ENCODE results near the gene ARHGAP26. TPM values are rescaled to one million over a fixed set of nuclear protein-coding genes. Genes with fewer than 3 reads are reported as not detected.

Gene ARHGAP26
- total RNA-seq, 1 donor from 2014 or later: 17.1 TPM

GRCh38 chr5:142884029-142884428 is 113.9 kb downstream of the ARHGAP26 start:
- DNase-seq (ENCODE audit: low read depth) (no peak), FAIRE-seq (no peak)
- Histone ChIP-seq H3K4me3 (ENCODE audit: low read depth, low read length) (no peak overlapping the region), H3K36me3 (ENCODE audit: control insufficient read depth, insufficient read depth, low read length) (no peaks in the 10 kb centered on the region), H3K27me3 (ENCODE audit: control insufficient read depth, insufficient read depth, low read length) (no peaks in the 10 kb centered on the region)
- TF ChIP-seq CTCF (IDR thresholded peaks at IDR 0.05; ENCODE audit: insufficient read depth, low read length, severe bottlenecking): no peak

GRCh38 chr5:142886211-142886610 is 116.0 kb downstream of the ARHGAP26 start:
- Histone ChIP-seq H3K4me3 (ENCODE audit: low read depth, low read length) (no peak overlapping the region), H3K27me3 (ENCODE audit: control insufficient read depth, insufficient read depth, low read length) (no peaks in the 10 kb centered on the region), H3K36me3 (ENCODE audit: control insufficient read depth, insufficient read depth, low read length) (no peaks in the 10 kb centered on the region)
- FAIRE-seq: no peak
- no peak for DNase-seq (ENCODE audit: low read depth)
- TF ChIP-seq CTCF (IDR thresholded peaks at IDR 0.05; ENCODE audit: insufficient read depth, low read length, severe bottlenecking): no peak

GRCh38 chr5:142886956-142887355 is 116.8 kb downstream of the ARHGAP26 start:
- no peak overlapping the region for H3K4me3 ChIP-seq (ENCODE audit: low read depth, low read length)
- no peak for TF ChIP-seq CTCF (IDR thresholded peaks at IDR 0.05; ENCODE audit: insufficient read depth, low read length, severe bottlenecking)
- FAIRE-seq (no peak), DNase-seq (ENCODE audit: low read depth) (no peak)
- no peaks in the 10 kb centered on the region for H3K36me3 ChIP-seq (ENCODE audit: control insufficient read depth, insufficient read depth, low read length)
- no peaks in the 10 kb centered on the region for H3K27me3 ChIP-seq (ENCODE audit: control insufficient read depth, insufficient read depth, low read length)

GRCh38 chr5:142888469-142889085 is 118.4 kb downstream of the ARHGAP26 start:
- Histone ChIP-seq H3K27me3 (ENCODE audit: control insufficient read depth, insufficient read depth, low read length) (no peaks in the 10 kb centered on the region), H3K4me3 (ENCODE audit: low read depth, low read length) (no peak overlapping the region), H3K36me3 (ENCODE audit: control insufficient read depth, insufficient read depth, low read length) (no peaks in the 10 kb centered on the region)
- FAIRE-seq: peak; percentile 47
- DNase-seq (ENCODE audit: low read depth): peak; percentile 51
- peak; percentile 61 for TF ChIP-seq CTCF (IDR thresholded peaks at IDR 0.05; ENCODE audit: insufficient read depth, low read length, severe bottlenecking)

GRCh38 chr5:142892021-142892420 is 121.8 kb downstream of the ARHGAP26 start:
- H3K36me3 ChIP-seq (ENCODE audit: control insufficient read depth, insufficient read depth, low read length): no peaks in the 10 kb centered on the region
- H3K4me3 ChIP-seq (ENCODE audit: low read depth, low read length): no peak overlapping the region
- FAIRE-seq (no peak), DNase-seq (ENCODE audit: low read depth) (no peak)
- TF ChIP-seq CTCF (IDR thresholded peaks at IDR 0.05; ENCODE audit: insufficient read depth, low read length, severe bottlenecking): no peak
- H3K27me3 ChIP-seq (ENCODE audit: control insufficient read depth, insufficient read depth, low read length): no peaks in the 10 kb centered on the region

GRCh38 chr5:142894315-142894714 is 124.1 kb downstream of the ARHGAP26 start:
- FAIRE-seq: no peak
- TF ChIP-seq CTCF (IDR thresholded peaks at IDR 0.05; ENCODE audit: insufficient read depth, low read length, severe bottlenecking): no peak
- no peak for DNase-seq (ENCODE audit: low read depth)
- no peak overlapping the region for H3K4me3 ChIP-seq (ENCODE audit: low read depth, low read length)
- H3K27me3 ChIP-seq (ENCODE audit: control insufficient read depth, insufficient read depth, low read length): no peaks in the 10 kb centered on the region
- H3K36me3 ChIP-seq (ENCODE audit: control insufficient read depth, insufficient read depth, low read length): no peaks in the 10 kb centered on the region

Measured in bronchial epithelial cell (primary cell).